ENCODE data around the gene GRB2. TPM values are rescaled to one million over a fixed set of nuclear protein-coding genes. Genes with fewer than 3 reads are reported as not detected.

Gene GRB2
- total and polyA plus RNA-seq, 2 of the 8 experiments (the other 6 are each of a cell fraction or from before 2014, with no cell fraction given) = 44.2 to 101 TPM

DNA sequence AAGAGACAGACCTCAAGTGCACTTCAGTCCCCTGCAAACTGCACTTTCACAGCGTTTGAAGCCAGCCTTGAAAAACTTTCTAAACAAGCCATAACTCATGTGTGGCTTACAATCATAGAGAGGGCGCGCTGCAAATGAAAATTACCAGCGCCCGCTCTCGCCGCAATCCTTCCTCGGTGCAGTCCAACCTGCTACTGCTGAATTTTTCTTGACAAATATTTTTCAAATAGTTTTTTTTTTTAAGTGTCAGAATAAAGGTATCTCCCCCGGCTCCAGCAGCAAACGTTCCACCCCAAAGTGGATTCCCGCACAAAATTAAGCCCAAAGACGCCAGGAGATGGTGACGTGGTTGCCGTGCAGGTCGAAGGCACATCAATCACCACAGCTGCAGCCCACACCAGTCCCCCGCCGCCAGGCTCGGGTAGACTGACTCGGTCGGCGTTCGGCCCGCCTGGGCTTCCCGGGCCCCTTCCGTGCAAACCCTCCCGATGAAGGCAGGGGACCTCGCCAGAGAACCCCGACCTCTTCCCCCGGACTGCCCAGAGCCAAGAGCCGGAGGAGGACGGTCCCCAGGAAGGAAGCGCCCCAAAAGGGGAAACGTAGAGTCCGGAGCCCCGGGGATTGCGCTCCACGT, 630 bp downstream of the GRB2 start:
- Histone ChIP-seq H4K5ac (ENCODE audit: insufficient read length, low read depth, low read length) (no peak overlapping the region), H3K9me3 (ENCODE audit: insufficient read depth in 2 of 2, low read depth in 1 of 2, low read length in 1 of 2) (no peaks in the 10 kb centered on the region), H2BK15ac (ENCODE audit: low read length) (no peak overlapping the region), H2BK12ac (ENCODE audit: low read depth, low read length) (no peak overlapping the region), H3K23me2 (ENCODE audit: low read depth, low read length) (peaks cover 6% of the 10 kb centered on the region; the same call in 1 of the 2 replicates), H3K56ac (replicated peaks; ENCODE audit: insufficient read length, low read depth, low read length) (peak overlapping the region; percentile 69), H4K20me1 (replicated peaks in 1 of 2; ENCODE audit: control insufficient read depth in 1 of 2, insufficient read depth in 2 of 2, low read length in 2 of 2) (peaks cover 3% of the 10 kb centered on the region in 2 experiments), H3K4me1 (replicated peaks in 1 of 4; ENCODE audit: control insufficient read depth in 3 of 4, insufficient read depth in 4 of 4, low read length in 3 of 4) (no peaks in the 10 kb centered on the region), H3K36me3 (ENCODE audit: control insufficient read depth in 2 of 4, insufficient read depth in 4 of 4, low read length in 3 of 4) (no peaks in the 10 kb centered on the region), H2BK5ac (ENCODE audit: low read depth, low read length) (0 out of 2 replicates have a peak overlapping the region, but pooled peaks have one; percentile 78), H3K4me3 (ENCODE audit: extremely low read depth in 1 of 4, insufficient read depth in 2 of 4, low read depth in 3 of 4, low read length in 4 of 4) (peak overlapping the region; percentile 90 to 94 (median 92)), H2AFZ (ENCODE audit: low read length) (no peak overlapping the region), H2AK5ac (ENCODE audit: low read depth, low read length) (no peak overlapping the region), H4K91ac (replicated peaks; ENCODE audit: insufficient read length, low read length) (no peak overlapping the region), H3K27ac (ENCODE audit: low read depth, low read length) (no peak overlapping the region), H2BK120ac (replicated peaks; ENCODE audit: low read depth, low read length) (no peak overlapping the region), H3K4me2 (ENCODE audit: insufficient read depth in 1 of 2, low read depth in 2 of 2, low read length in 2 of 2) (peak overlapping the region; percentile 75 to 79), H3K4ac (replicated peaks; ENCODE audit: insufficient read length, low read depth, low read length) (no peak overlapping the region), H4K8ac (ENCODE audit: extremely low read depth, insufficient read depth, low read length) (peak overlapping the region; percentile 64; the same call in 1 of the 2 replicates), H3K14ac (ENCODE audit: insufficient read length) (no peak overlapping the region), H3K18ac (ENCODE audit: extremely low read depth, low read length) (no peak overlapping the region), H3K79me1 (ENCODE audit: low read depth, low read length) (peaks cover 2% of the 10 kb centered on the region; the same call in 1 of the 2 replicates), H3K23ac (ENCODE audit: insufficient read length) (no peak overlapping the region), H2BK20ac (ENCODE audit: low read length) (no peak overlapping the region), H3K27me3 (replicated peaks in 1 of 4; ENCODE audit: control insufficient read depth in 3 of 4, extremely low read depth in 1 of 4, insufficient read depth in 3 of 4, low read length in 3 of 4) (no peaks in the 10 kb centered on the region), H3K79me2 (ENCODE audit: control insufficient read depth in 1 of 2, insufficient read depth in 2 of 2, low read length in 2 of 2) (peaks cover 27 to 52% of the 10 kb centered on the region in 2 experiments), H3K9ac (replicated peaks in 1 of 4; ENCODE audit: extremely low read depth in 1 of 4, low read depth in 3 of 4, low read length in 3 of 4) (peak overlapping the region; percentile 66 to 95 (median 72))
- TF ChIP-seq MAFK (IDR thresholded peaks at IDR 0.05; ENCODE audit: low read depth, low read length) (no peak), EGR1 (IDR thresholded peaks at IDR 0.05; ENCODE audit: borderline replicate concordance, low read depth, low read length) (no peak), GTF2F1 (IDR thresholded peaks at IDR 0.05; ENCODE audit: borderline replicate concordance, low read depth, low read length) (no peak), KDM4A (IDR thresholded peaks at IDR 0.05; ENCODE audit: low read depth, low read length, severe bottlenecking) (peak; percentile 80), KDM5A (IDR thresholded peaks at IDR 0.05; ENCODE audit: low read length) (0 out of 2 replicates have a peak, but pooled peaks have one; percentile 31)
- DNase-seq (ENCODE audit: low read depth in 1 of 2, low spot score in 2 of 2) (peak in 1 of 2 experiments; percentile 61), FAIRE-seq (no peak)
- ChIA-PET POLR2A (ENCODE audit: partially characterized antibody) (interaction anchor here (2.2 to 2.7 kb wide), 2 partner anchors 10 to 135 kb away, joined by 6 to 14 read pairs; partner anchors contain the start of gene MIF4GD), CTCF (ENCODE audit: partially characterized antibody) (interaction anchor here (1.1 to 3.0 kb wide), 6 partner anchors 11 to 164 kb away, joined by 3 to 12 read pairs (median 8); partner anchors contain the start of gene MIF4GD)
- 1% methylated on average over 37 of the region's 37 CpGs; no CpG with 5 or more reads in 1 of the 2 experiments for WGBS, 2 experiments (ENCODE audit: extremely low coverage in 1 of 2, insufficient coverage in 1 of 2, insufficient read length in 1 of 2, insufficient replicate concordance in 2 of 2, low coverage in 1 of 2, low lambda C conversion rate in 2 of 2, missing lambda C conversion rate in 1 of 2)

All from H1 (cell line).